K562 (cell line): ENCODE results near the gene CALD1. TPM values are rescaled to one million over a fixed set of nuclear protein-coding genes. Genes with fewer than 3 reads are reported as not detected.

Experiments
- ATAC-seq: fragments of 200-7000 bp; cut with Tn5 transposase; 3 replicates; pipeline ENCODE4 v1.9.1; 2020; ENCODE audit warnings: moderate library complexity
- BruUV-seq: library from RNA; stranded (reverse); fragments of 400-500 nt; replicated peaks from 2 replicates; lab custom pipeline; 2021; lab: Mats Ljungman, UMichigan
- CTCF ChIA-PET: fragments of 300-600 bp; formaldehyde crosslinking; extraction: SDS; loops from one replicate; lab custom pipeline; 2021; ENCODE audit warnings: low intra/inter-chr PET ratio; lab: Yijun Ruan, JAX
- POLR2A ChIA-PET: fragments of 300-600, 350-650 bp; sonication (Branson Sonifier 250); formaldehyde crosslinking; extraction: SDS; loops from one replicate; lab custom pipeline; 2021; ENCODE audit warnings: antibody characterized with exemption, inconsistent platforms; lab: Yijun Ruan, JAX
- DNase-seq, 4 experiments: peaks; one replicate each; pipeline versions ENCODE4 v3.0.0 to v3.0.0-alpha.2; 2011 to 2018; ENCODE audit warnings: low spot score in 3 of 4, mixed read lengths in 3 of 4; ENCODE audit errors: extremely low read depth in 1 of 4
- FAIRE-seq: peaks from 2 replicates; lab custom pipeline; 2011; peaks lifted over from hg19 to GRCh38; lab: Jason Lieb, UNC
- H2AFZ ChIP-seq: 2 replicates; pipeline ENCODE4 v1.6.0; 2011; ENCODE audit warnings: low read depth, low read length, control low read depth, inconsistent platforms
- H3K27ac ChIP-seq: fragments of 200-600 bp; 3 replicates; pipeline ENCODE4 v1.8.0; 2011; ENCODE audit warnings: low read depth, mild to moderate bottlenecking, control low read depth, inconsistent platforms, low read length, moderate library complexity, mixed read lengths; ENCODE audit errors: extremely low read depth
- H3K27me3 ChIP-seq, 2 experiments: fragments of 300-600 bp in 1 of 2; 2 replicates in 1 of 2; 3 replicates in 1 of 2; pipeline versions ENCODE4 v1.6.0 to v1.8.0; 2011; ENCODE audit warnings: inconsistent platforms in 2 of 2, low read length in 2 of 2, mild to moderate bottlenecking in 1 of 2, mixed read lengths in 1 of 2, moderate library complexity in 1 of 2; ENCODE audit not compliant: control insufficient read depth in 2 of 2, insufficient read depth in 2 of 2
- H3K36me3 ChIP-seq: fragments of 300-600 bp; 3 replicates; pipeline ENCODE4 v1.8.0; 2011; ENCODE audit warnings: mild to moderate bottlenecking, low read length, inconsistent platforms; ENCODE audit not compliant: control insufficient read depth, insufficient read depth
- H3K4me1 ChIP-seq, 2 experiments: fragments of 200-600 bp in 1 of 2; replicated peaks in 1 of 2; 2 replicates in 1 of 2; 3 replicates in 1 of 2; pipeline versions ENCODE4 v1.5.1 to v1.8.0; 2011; ENCODE audit warnings: inconsistent platforms in 2 of 2, low read length in 2 of 2, mild to moderate bottlenecking in 1 of 2, mixed read lengths in 1 of 2, moderate library complexity in 1 of 2; ENCODE audit not compliant: control insufficient read depth in 2 of 2, insufficient read depth in 2 of 2
- H3K4me2 ChIP-seq: 2 replicates; pipeline ENCODE4 v1.6.1; 2011; ENCODE audit warnings: low read length, control low read depth, inconsistent platforms, mixed read lengths; ENCODE audit not compliant: insufficient read depth
- H3K4me3 ChIP-seq: fragments of 200-600 bp; sonication (generic), shearing (Covaris generic); 2 replicates; pipeline ENCODE4 v1.5.1; 2016; ENCODE audit warnings: control low read depth, inconsistent platforms
- H3K79me2 ChIP-seq: fragments of 200-600 bp; 3 replicates; pipeline ENCODE4 v1.8.0; 2011; ENCODE audit warnings: low read length, inconsistent platforms; ENCODE audit not compliant: control insufficient read depth, insufficient read depth
- H3K9ac ChIP-seq, 2 experiments: 2 replicates each; pipeline versions ENCODE4 v1.6.0 to v1.6.1; 2011; ENCODE audit warnings: low read depth in 2 of 2, low read length in 2 of 2, control low read depth in 1 of 2, inconsistent platforms in 1 of 2, mild to moderate bottlenecking in 1 of 2, mixed read lengths in 1 of 2; ENCODE audit not compliant: insufficient read depth in 1 of 2
- H3K9me1 ChIP-seq: one replicate; pipeline ENCODE4 v1.6.0; 2011; ENCODE audit warnings: inconsistent platforms, mild to moderate bottlenecking, low read length, moderate library complexity; ENCODE audit not compliant: control insufficient read depth, insufficient read depth
- H3K9me3 ChIP-seq: replicated peaks from 2 replicates; pipeline ENCODE4 v1.5.1; 2011; ENCODE audit warnings: low read depth, low read length, inconsistent platforms; ENCODE audit not compliant: control insufficient read depth, insufficient read depth
- H4K20me1 ChIP-seq: replicated peaks from 2 replicates; pipeline ENCODE4 v1.6.1; 2011; ENCODE audit warnings: low read length, inconsistent platforms, mixed read lengths; ENCODE audit not compliant: control insufficient read depth, insufficient read depth
- CEBPB ChIP-seq: fragments of 450-650 bp; IDR thresholded peaks from 2 replicates; pipeline ENCODE4 v1.6.1; 2016; ENCODE audit warnings: missing genetic modification characterization, missing compliant biosample characterization
- CHAMP1 ChIP-seq: fragments of 450-650 bp; IDR thresholded peaks from 2 replicates; pipeline ENCODE4 v1.6.1; 2016; ENCODE audit warnings: mild to moderate bottlenecking
- ELF2 ChIP-seq: fragments of 250-450 bp; sonication (Bioruptor Pico); IDR thresholded peaks from 2 replicates; pipeline ENCODE4 v1.5.0; 2021; ENCODE audit warnings: mild to moderate bottlenecking
- KDM4B ChIP-seq, 2 experiments: fragments of 450-650 bp in 1 of 2; sonication (generic) in 1 of 2; IDR thresholded peaks; 2 replicates each; pipeline ENCODE4 v1.6.1; 2016 to 2017; ENCODE audit warnings: borderline replicate concordance in 2 of 2, antibody characterized with exemption in 1 of 2, low read depth in 1 of 2, mild to moderate bottlenecking in 1 of 2
- PHF20 ChIP-seq: fragments of 450-650 bp; IDR thresholded peaks from 2 replicates; pipeline ENCODE4 v1.6.1; 2018; ENCODE audit not compliant: partially characterized antibody
- YY1 ChIP-seq, 3 experiments: IDR thresholded peaks; 2 replicates each; pipeline ENCODE4 v1.6.1; 2011; ENCODE audit warnings: low read length in 2 of 3, mild to moderate bottlenecking in 2 of 3, moderate library complexity in 2 of 3, borderline replicate concordance in 1 of 3, control low read depth in 1 of 3, low read depth in 1 of 3; ENCODE audit not compliant: insufficient read depth in 3 of 3, insufficient replicate concordance in 2 of 3, control insufficient read depth in 1 of 3, insufficient read length in 1 of 3; ENCODE audit errors: extremely low read depth in 1 of 3
- ZNF41 ChIP-seq: fragments of 250-450 bp; sonication (Bioruptor Pico); conservative IDR thresholded peaks from 2 replicates; pipeline ENCODE4 v1.4.0; 2020; ENCODE audit warnings: mild to moderate bottlenecking
- WGBS: fragments of 100-300 bp; shearing (Covaris generic); methylation state at CpG from one replicate; pipeline ENCODE4 v1.1.6; 2016; ENCODE audit warnings: low coverage, mixed read lengths; ENCODE audit not compliant: insufficient coverage; ENCODE audit errors: missing lambda C conversion rate; 5-methylcytosine and 5-hydroxymethylcytosine counted together
- in situ Hi-C: fragments of 300-500 bp; cut with MboI; formaldehyde crosslinking; loops from 4 replicates; pipeline ENCODE4 v1.15.0; 2018; ENCODE audit warnings: inconsistent platforms, mixed read lengths
- intact Hi-C: fragments of 100-400 bp; cut with micrococcal nuclease; formaldehyde crosslinking; loops from 2 replicates; pipeline ENCODE4 v1.14.2; 2022
- polyA plus RNA-seq, 8 experiments: library from polyadenylated mRNA; depleted of rRNA in 4 of 8; stranded (reverse) in 5 of 8; unstranded in 3 of 8; fragments of >200 nt; fragmentation: Nextera tagmentation in 2 of 8; fragmentation: Illumina TruSeq in 1 of 8; extraction: Ambion mirVana in 2 of 8; extraction: Trizol in 1 of 8; gene quantifications; 2 replicates each; pipeline versions ENCODE4 v1.2.1 to v1.2.3, GENCODE V29; 2011 to 2014; ENCODE audit warnings: inconsistent platforms in 1 of 8, missing spikeins in 1 of 8
- total RNA-seq, 7 experiments: library from RNA; depleted of rRNA in 6 of 7; stranded (reverse); fragments of >200 nt in 6 of 7; fragmentation: Illumina TruSeq in 2 of 7; extraction: Trizol in 2 of 7; gene quantifications; 2 replicates each; pipeline versions ENCODE4 v1.2.1 to v1.2.3, GENCODE V29; 2011 to 2021; ENCODE audit warnings: low replicate concordance in 1 of 7

CALD1 gene
- total and polyA plus RNA-seq, 9 of the 15 experiments (the other 6 are each of a cell fraction or from before 2014, with no cell fraction given): 0.40 TPM; not detected in 8

GRCh38 chr7:134897936-134898335 is 118.5 kb downstream of the CALD1 start:
- ChIA-PET POLR2A (no interaction called here), CTCF (no interaction called here)
- Histone ChIP-seq H2AFZ (no peak overlapping the region), H3K9ac (no peak overlapping the region), H3K4me1 (no peaks in the 10 kb centered on the region), H3K27me3 (peaks cover 16 to 22% of the 10 kb centered on the region in 2 experiments; a peak in 4 of 5 replicates), H3K79me2 (no peaks in the 10 kb centered on the region), H3K4me2 (no peak overlapping the region), H3K27ac (no peak overlapping the region), H3K36me3 (no peaks in the 10 kb centered on the region), H3K4me3 (no peak overlapping the region), H4K20me1 (no peaks in the 10 kb centered on the region), H3K9me3 (no peaks in the 10 kb centered on the region), H3K9me1 (no peaks in the 10 kb centered on the region)
- no peak for ATAC-seq
- in situ Hi-C loops (no loop called here), intact Hi-C loops (no loop called here)
- WGBS: 5% methylated on average over 7 of the region's 7 CpGs
- TF ChIP-seq ZNF41 (CRISPR knock-in tag): no peak
- TF ChIP-seq CHAMP1: no peak
- no peak for TF ChIP-seq PHF20
- TF ChIP-seq CEBPB: no peak
- TF ChIP-seq ELF2 (CRISPR knock-in tag): no peak
- no peak for TF ChIP-seq YY1 (IDR thresholded peaks at IDR 0.05; ENCODE audit: borderline replicate concordance in 1 of 3, control insufficient read depth in 1 of 3, extremely low read depth in 1 of 3, insufficient read depth in 3 of 3, insufficient read length in 1 of 3, insufficient replicate concordance in 2 of 3, low read depth in 1 of 3, low read length in 2 of 3)
- TF ChIP-seq KDM4B (IDR thresholded peaks at IDR 0.05; ENCODE audit: borderline replicate concordance in 2 of 2, low read depth in 1 of 2): no peak
- FAIRE-seq: no peak
- no TSS peak for BruUV-seq
- DNase-seq: no peak
